PC-3 (cell line): ENCODE results near the gene SYS1.

ENCODE experiments used
- CTCF ChIP-seq: fragments of 300-600 bp; sonication (generic); conservative IDR thresholded peaks from 2 replicates; pipeline ENCODE4 v1.5.1; 2017; ENCODE audit warnings: antibody characterized with exemption, low read depth, mild to moderate bottlenecking, low read length
- EZH2 ChIP-seq: fragments of 300-600 bp; sonication (generic); IDR thresholded peaks from one replicate; pipeline ENCODE4 v1.6.1; 2017; ENCODE audit warnings: antibody characterized with exemption, mild to moderate bottlenecking, low read length; ENCODE audit not compliant: unreplicated experiment

GRCh38 chr20:45366192-45366591 is 3.2 kb downstream of the SYS1 start:
- TF ChIP-seq CTCF (no peak), EZH2 (no peak)
